VCaP (cell line): ENCODE data around the gene KCNK1.

Experiments
- H3K27ac ChIP-seq: fragments of 450-650 bp; 2 replicates; pipeline ENCODE4 v1.5.1; 2017
- CTCF ChIP-seq: fragments of 450-650 bp; conservative IDR thresholded peaks from 2 replicates; pipeline ENCODE4 v1.5.1; 2017; ENCODE audit warnings: mild to moderate bottlenecking, moderate library complexity

Gene KCNK1

GRCh38 chr1:233651563-233652233 is 37.8 kb downstream of the KCNK1 start:
- H3K27ac ChIP-seq, result no peak overlapping the region
- no peak for TF ChIP-seq CTCF

GRCh38 chr1:233652526-233652925 is 38.6 kb downstream of the KCNK1 start:
- TF ChIP-seq CTCF, result no peak
- H3K27ac ChIP-seq, result no peak overlapping the region

- no peak for TF ChIP-seq CTCF
- H3K27ac ChIP-seq, result no peak overlapping the region
Observed at GRCh38 chr1:233654658-233655280, 40.9 kb downstream of the KCNK1 start.

- H3K27ac ChIP-seq, result no peak overlapping the region
- TF ChIP-seq CTCF, result no peak
Observed at GRCh38 chr1:233655301-233655740, 41.4 kb downstream of the KCNK1 start.

- no peak for TF ChIP-seq CTCF
- no peak overlapping the region for H3K27ac ChIP-seq
Observed at GRCh38 chr1:233656032-233656635, 42.2 kb downstream of the KCNK1 start.

GRCh38 chr1:233656687-233657086 is 42.8 kb downstream of the KCNK1 start:
- TF ChIP-seq CTCF, result no peak
- no peak overlapping the region for H3K27ac ChIP-seq

GRCh38 chr1:233657466-233657865 is 43.6 kb downstream of the KCNK1 start:
- H3K27ac ChIP-seq, result no peak overlapping the region
- no peak for TF ChIP-seq CTCF
